GM18499 (cell line): ENCODE results near the gene MEIS2.

Source experiments
- ATAC-seq: cut with Tn5 transposase; IDR thresholded peaks from one replicate; pipeline ENCODE4 v1.9.1; 2021; ENCODE audit warnings: moderate number of reproducible peaks; ENCODE audit not compliant: insufficient read depth, unreplicated experiment

Gene MEIS2

GRCh38 chr15:36978625-36979024 is 121.7 kb downstream of the MEIS2 start:
- no peak for ATAC-seq

- ATAC-seq: no peak
Measured at GRCh38 chr15:36978126-36978525, 122.2 kb downstream of the MEIS2 start.

GRCh38 chr15:36977659-36978058 is 122.7 kb downstream of the MEIS2 start:
- ATAC-seq: no peak

- no peak for ATAC-seq
Measured at GRCh38 chr15:36972704-36973103, 127.6 kb downstream of the MEIS2 start.

GRCh38 chr15:36970522-36970921 is 129.8 kb downstream of the MEIS2 start:
- ATAC-seq: no peak

GRCh38 chr15:36967929-36968328 is 132.4 kb downstream of the MEIS2 start:
- no peak for ATAC-seq

GRCh38 chr15:36966708-36967107 is 133.6 kb downstream of the MEIS2 start:
- no peak for ATAC-seq

GRCh38 chr15:36965570-36966342 is 134.6 kb downstream of the MEIS2 start:
- ATAC-seq: no peak

GRCh38 chr15:36964626-36965025 is 135.7 kb downstream of the MEIS2 start:
- no peak for ATAC-seq

GRCh38 chr15:36961956-36962355 is 138.4 kb downstream of the MEIS2 start:
- no peak for ATAC-seq

- ATAC-seq: no peak
Measured at GRCh38 chr15:36960947-36961227, 139.5 kb downstream of the MEIS2 start.

GRCh38 chr15:36960179-36960946 is 140.0 kb downstream of the MEIS2 start:
- no peak for ATAC-seq

- no peak for ATAC-seq
Measured at GRCh38 chr15:36959746-36960145, 140.6 kb downstream of the MEIS2 start.

GRCh38 chr15:36958606-36959005 is 141.7 kb downstream of the MEIS2 start:
- ATAC-seq: no peak

- ATAC-seq: no peak
Measured at GRCh38 chr15:36954486-36954885, 145.9 kb downstream of the MEIS2 start.

- ATAC-seq: no peak
Measured at GRCh38 chr15:36953346-36953745, 147.0 kb downstream of the MEIS2 start.

GRCh38 chr15:36951731-36952247 is 148.6 kb downstream of the MEIS2 start:
- no peak for ATAC-seq

GRCh38 chr15:36950371-36950770 is 150.0 kb downstream of the MEIS2 start:
- no peak for ATAC-seq

GRCh38 chr15:36948982-36949381 is 151.4 kb downstream of the MEIS2 start:
- ATAC-seq: no peak

- ATAC-seq: no peak
Measured at GRCh38 chr15:36947035-36947719, 153.2 kb downstream of the MEIS2 start.

- no peak for ATAC-seq
Measured at GRCh38 chr15:36944442-36944841, 155.9 kb downstream of the MEIS2 start.
